K562 (cell line): ENCODE data around the gene ANKZF1.

Experiments used
- KLF16 ChIP-seq: IDR thresholded peaks from 2 replicates; pipeline ENCODE4 v1.6.1; 2016; ENCODE audit warnings: antibody characterized with exemption
- MAZ ChIP-seq, 2 experiments: fragments of 450-650 bp in 1 of 2; sonication (generic) in 1 of 2; formaldehyde crosslinking; IDR thresholded peaks in 1 of 2; conservative IDR thresholded peaks in 1 of 2; 2 replicates each; pipeline versions ENCODE4 v1.4.0 to v1.5.0; 2020; ENCODE audit warnings: mild to moderate bottlenecking in 1 of 2, missing genetic modification reagents in 1 of 2
- POLR2A ChIP-seq: fragments of 450-650 bp; conservative IDR thresholded peaks from 2 replicates; pipeline ENCODE4 v1.6.1; 2016
- TAF1 ChIP-seq: IDR thresholded peaks from 2 replicates; pipeline ENCODE4 v1.6.1; 2011; ENCODE audit warnings: mild to moderate bottlenecking, low read length, moderate library complexity; ENCODE audit not compliant: insufficient read depth, control insufficient read depth, severe bottlenecking; ENCODE audit errors: extremely low read depth
- TARDBP ChIP-seq: fragments of 450-650 bp; IDR thresholded peaks from 2 replicates; pipeline ENCODE4 v1.6.1; 2016
- ZNF23 ChIP-seq: fragments of 250-450 bp; sonication (Bioruptor Pico); IDR thresholded peaks from 2 replicates; pipeline ENCODE4 v1.4.0; 2020; ENCODE audit warnings: mild to moderate bottlenecking
- ZNF324 ChIP-seq: fragments of 250-450 bp; sonication (Bioruptor Pico); IDR thresholded peaks from 2 replicates; pipeline ENCODE4 v1.4.0; 2020; ENCODE audit warnings: mild to moderate bottlenecking
- TF ChIP-seq, protein P1 (sequence below): conservative IDR thresholded peaks from 2 replicates; pipeline ENCODE4 v1.6.1; 2011; ENCODE audit warnings: low read depth, mild to moderate bottlenecking, low read length; ENCODE audit not compliant: control insufficient read depth
- TF ChIP-seq, protein P2 (sequence below), 3 experiments: IDR thresholded peaks in 2 of 3; conservative IDR thresholded peaks in 1 of 3; 2 replicates each; pipeline ENCODE4 v1.5.1; 2011 to 2012; ENCODE audit warnings: low read length in 3 of 3, mild to moderate bottlenecking in 3 of 3, control low read depth in 2 of 3, improper control_type of control experiment in 1 of 3, inconsistent platforms in 1 of 3, low read depth in 1 of 3, mixed read lengths in 1 of 3, moderate library complexity in 1 of 3; ENCODE audit not compliant: insufficient read depth in 2 of 3
- TF ChIP-seq, protein P3 (sequence below): sonication (generic); formaldehyde crosslinking; IDR thresholded peaks from 2 replicates; pipeline ENCODE4 v1.8.0; 2022; ENCODE audit warnings: missing genetic modification reagents, mild to moderate bottlenecking, borderline replicate concordance
- TF ChIP-seq, protein P4 (sequence below): IDR thresholded peaks from 3 replicates; pipeline ENCODE4 v1.6.1; 2011; ENCODE audit warnings: borderline replicate concordance, mild to moderate bottlenecking; ENCODE audit not compliant: insufficient read length, insufficient read depth
- TF ChIP-seq, protein P5 (sequence below): sonication (generic); formaldehyde crosslinking; IDR thresholded peaks from 2 replicates; pipeline ENCODE4 v1.8.1; 2023; ENCODE audit warnings: mild to moderate bottlenecking, missing genetic modification reagents

DNA sequence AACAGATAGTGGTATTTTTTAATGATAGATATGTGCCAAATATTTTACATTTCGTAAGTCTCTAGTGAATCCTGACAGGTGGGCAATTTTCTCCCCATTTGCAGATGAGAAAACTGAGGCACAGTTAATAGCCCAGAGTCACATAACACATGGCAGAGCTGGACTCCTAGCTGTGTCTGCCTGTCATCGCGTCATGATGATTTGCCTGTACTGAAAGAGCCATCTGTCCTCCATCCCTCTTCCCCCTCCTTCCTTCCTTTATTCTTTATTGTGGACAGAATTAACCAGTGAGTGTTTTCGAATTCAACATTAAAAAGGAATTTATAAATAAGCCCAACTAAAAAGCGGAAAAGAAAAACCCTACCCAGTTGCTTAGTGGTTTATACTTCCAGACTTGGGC is 52.8 kb downstream of the ANKZF1 start:
- TF ChIP-seq, protein P1, sequence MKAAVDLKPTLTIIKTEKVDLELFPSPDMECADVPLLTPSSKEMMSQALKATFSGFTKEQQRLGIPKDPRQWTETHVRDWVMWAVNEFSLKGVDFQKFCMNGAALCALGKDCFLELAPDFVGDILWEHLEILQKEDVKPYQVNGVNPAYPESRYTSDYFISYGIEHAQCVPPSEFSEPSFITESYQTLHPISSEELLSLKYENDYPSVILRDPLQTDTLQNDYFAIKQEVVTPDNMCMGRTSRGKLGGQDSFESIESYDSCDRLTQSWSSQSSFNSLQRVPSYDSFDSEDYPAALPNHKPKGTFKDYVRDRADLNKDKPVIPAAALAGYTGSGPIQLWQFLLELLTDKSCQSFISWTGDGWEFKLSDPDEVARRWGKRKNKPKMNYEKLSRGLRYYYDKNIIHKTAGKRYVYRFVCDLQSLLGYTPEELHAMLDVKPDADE = no peak
- no peak for TF ChIP-seq KLF16
- TF ChIP-seq, protein P2, sequence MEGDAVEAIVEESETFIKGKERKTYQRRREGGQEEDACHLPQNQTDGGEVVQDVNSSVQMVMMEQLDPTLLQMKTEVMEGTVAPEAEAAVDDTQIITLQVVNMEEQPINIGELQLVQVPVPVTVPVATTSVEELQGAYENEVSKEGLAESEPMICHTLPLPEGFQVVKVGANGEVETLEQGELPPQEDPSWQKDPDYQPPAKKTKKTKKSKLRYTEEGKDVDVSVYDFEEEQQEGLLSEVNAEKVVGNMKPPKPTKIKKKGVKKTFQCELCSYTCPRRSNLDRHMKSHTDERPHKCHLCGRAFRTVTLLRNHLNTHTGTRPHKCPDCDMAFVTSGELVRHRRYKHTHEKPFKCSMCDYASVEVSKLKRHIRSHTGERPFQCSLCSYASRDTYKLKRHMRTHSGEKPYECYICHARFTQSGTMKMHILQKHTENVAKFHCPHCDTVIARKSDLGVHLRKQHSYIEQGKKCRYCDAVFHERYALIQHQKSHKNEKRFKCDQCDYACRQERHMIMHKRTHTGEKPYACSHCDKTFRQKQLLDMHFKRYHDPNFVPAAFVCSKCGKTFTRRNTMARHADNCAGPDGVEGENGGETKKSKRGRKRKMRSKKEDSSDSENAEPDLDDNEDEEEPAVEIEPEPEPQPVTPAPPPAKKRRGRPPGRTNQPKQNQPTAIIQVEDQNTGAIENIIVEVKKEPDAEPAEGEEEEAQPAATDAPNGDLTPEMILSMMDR (IDR thresholded peaks at IDR 0.05 in 2 of 3, conservative IDR thresholded peaks at IDR 0.05 in 1 of 3; ENCODE audit: insufficient read depth in 2 of 3, low read depth in 1 of 3, low read length in 3 of 3) = no peak
- TF ChIP-seq POLR2A = no peak
- TF ChIP-seq, protein P3, sequence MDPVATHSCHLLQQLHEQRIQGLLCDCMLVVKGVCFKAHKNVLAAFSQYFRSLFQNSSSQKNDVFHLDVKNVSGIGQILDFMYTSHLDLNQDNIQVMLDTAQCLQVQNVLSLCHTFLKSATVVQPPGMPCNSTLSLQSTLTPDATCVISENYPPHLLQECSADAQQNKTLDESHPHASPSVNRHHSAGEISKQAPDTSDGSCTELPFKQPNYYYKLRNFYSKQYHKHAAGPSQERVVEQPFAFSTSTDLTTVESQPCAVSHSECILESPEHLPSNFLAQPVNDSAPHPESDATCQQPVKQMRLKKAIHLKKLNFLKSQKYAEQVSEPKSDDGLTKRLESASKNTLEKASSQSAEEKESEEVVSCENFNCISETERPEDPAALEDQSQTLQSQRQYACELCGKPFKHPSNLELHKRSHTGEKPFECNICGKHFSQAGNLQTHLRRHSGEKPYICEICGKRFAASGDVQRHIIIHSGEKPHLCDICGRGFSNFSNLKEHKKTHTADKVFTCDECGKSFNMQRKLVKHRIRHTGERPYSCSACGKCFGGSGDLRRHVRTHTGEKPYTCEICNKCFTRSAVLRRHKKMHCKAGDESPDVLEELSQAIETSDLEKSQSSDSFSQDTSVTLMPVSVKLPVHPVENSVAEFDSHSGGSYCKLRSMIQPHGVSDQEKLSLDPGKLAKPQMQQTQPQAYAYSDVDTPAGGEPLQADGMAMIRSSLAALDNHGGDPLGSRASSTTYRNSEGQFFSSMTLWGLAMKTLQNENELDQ (CRISPR knock-in tag) = no peak
- TF ChIP-seq TAF1 = no peak
- no peak for TF ChIP-seq TARDBP
- TF ChIP-seq, protein P4, sequence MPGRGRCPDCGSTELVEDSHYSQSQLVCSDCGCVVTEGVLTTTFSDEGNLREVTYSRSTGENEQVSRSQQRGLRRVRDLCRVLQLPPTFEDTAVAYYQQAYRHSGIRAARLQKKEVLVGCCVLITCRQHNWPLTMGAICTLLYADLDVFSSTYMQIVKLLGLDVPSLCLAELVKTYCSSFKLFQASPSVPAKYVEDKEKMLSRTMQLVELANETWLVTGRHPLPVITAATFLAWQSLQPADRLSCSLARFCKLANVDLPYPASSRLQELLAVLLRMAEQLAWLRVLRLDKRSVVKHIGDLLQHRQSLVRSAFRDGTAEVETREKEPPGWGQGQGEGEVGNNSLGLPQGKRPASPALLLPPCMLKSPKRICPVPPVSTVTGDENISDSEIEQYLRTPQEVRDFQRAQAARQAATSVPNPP = no peak
- TF ChIP-seq, protein P5, sequence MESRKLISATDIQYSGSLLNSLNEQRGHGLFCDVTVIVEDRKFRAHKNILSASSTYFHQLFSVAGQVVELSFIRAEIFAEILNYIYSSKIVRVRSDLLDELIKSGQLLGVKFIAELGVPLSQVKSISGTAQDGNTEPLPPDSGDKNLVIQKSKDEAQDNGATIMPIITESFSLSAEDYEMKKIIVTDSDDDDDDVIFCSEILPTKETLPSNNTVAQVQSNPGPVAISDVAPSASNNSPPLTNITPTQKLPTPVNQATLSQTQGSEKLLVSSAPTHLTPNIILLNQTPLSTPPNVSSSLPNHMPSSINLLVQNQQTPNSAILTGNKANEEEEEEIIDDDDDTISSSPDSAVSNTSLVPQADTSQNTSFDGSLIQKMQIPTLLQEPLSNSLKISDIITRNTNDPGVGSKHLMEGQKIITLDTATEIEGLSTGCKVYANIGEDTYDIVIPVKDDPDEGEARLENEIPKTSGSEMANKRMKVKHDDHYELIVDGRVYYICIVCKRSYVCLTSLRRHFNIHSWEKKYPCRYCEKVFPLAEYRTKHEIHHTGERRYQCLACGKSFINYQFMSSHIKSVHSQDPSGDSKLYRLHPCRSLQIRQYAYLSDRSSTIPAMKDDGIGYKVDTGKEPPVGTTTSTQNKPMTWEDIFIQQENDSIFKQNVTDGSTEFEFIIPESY = no peak
- TF ChIP-seq ZNF324 (CRISPR knock-in tag) = no peak
- TF ChIP-seq MAZ (CRISPR knock-in tag; conservative IDR thresholded peaks at IDR 0.05 in 1 of 2, IDR thresholded peaks at IDR 0.05 in 1 of 2) = no peak
- TF ChIP-seq ZNF23 (CRISPR knock-in tag) = no peak
